OCI-LY3 (cell line): ENCODE results near the gene WBP2.

ENCODE experiments used
- EZH2phosphoT487 ChIP-seq: fragments of 200-600 bp; shearing (Covaris generic); IDR thresholded peaks from 2 replicates; pipeline ENCODE4 v1.6.1; 2018; ENCODE audit warnings: antibody characterized with exemption, mixed run types, low read depth
- TF ChIP-seq, protein P1 (sequence below): fragments of 200-600, 300-600 bp; sonication (generic); IDR thresholded peaks from 2 replicates; pipeline ENCODE4 v1.5.1; 2014; ENCODE audit warnings: antibody characterized with exemption, low read length, low read depth

DNA sequence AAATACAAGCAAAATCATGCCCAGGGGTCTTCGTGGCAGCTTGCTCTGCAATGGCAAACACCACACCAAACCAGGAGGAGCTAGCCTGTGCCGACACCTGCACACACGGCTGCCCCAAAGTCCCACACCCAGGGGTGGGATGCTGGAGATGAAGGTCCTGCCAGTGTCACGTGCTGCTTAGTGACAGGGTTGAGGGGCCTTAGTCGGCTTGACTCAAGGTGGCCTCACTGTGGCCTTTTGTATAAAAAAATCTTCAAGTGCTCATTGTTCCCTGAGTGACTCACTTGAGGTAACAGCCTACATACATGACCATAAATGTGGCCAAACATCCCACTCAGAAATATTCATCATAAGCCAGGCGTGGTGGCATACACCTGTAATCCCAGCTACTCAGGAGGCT lies 34.3 kb upstream of the WBP2 start:
- TF ChIP-seq, protein P1, sequence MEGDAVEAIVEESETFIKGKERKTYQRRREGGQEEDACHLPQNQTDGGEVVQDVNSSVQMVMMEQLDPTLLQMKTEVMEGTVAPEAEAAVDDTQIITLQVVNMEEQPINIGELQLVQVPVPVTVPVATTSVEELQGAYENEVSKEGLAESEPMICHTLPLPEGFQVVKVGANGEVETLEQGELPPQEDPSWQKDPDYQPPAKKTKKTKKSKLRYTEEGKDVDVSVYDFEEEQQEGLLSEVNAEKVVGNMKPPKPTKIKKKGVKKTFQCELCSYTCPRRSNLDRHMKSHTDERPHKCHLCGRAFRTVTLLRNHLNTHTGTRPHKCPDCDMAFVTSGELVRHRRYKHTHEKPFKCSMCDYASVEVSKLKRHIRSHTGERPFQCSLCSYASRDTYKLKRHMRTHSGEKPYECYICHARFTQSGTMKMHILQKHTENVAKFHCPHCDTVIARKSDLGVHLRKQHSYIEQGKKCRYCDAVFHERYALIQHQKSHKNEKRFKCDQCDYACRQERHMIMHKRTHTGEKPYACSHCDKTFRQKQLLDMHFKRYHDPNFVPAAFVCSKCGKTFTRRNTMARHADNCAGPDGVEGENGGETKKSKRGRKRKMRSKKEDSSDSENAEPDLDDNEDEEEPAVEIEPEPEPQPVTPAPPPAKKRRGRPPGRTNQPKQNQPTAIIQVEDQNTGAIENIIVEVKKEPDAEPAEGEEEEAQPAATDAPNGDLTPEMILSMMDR = no peak
- no peak for TF ChIP-seq EZH2phosphoT487
